ENCODE results near the gene TACC2. TPM values are rescaled to one million over a fixed set of nuclear protein-coding genes. Genes with fewer than 3 reads are reported as not detected.
"Not testable (repeated sequence)": the region's sequence is repeated elsewhere in the genome, so short reads cannot be mapped to it uniquely, and the experiment has no call there.

Gene TACC2
- polyA plus RNA-seq, 4 donors: 35.2 to 58.5 (median 46.8) TPM

- DNase-seq (ENCODE audit: low read depth in 4 of 4, low spot score in 2 of 4): no peak
Measured at GRCh38 chr10:121981346-121981745, 7.6 kb upstream of the TACC2 start.

- no peak for DNase-seq (ENCODE audit: low read depth in 4 of 4, low spot score in 2 of 4)
Measured at GRCh38 chr10:121983852-121984251, 5.1 kb upstream of the TACC2 start.

GRCh38 chr10:121984463-121984862, 4.5 kb upstream of the TACC2 start:
- no peak for DNase-seq (ENCODE audit: low read depth in 4 of 4, low spot score in 2 of 4)

GRCh38 chr10:121990015-121990677, 1.2 kb downstream of the TACC2 start:
- no peak for DNase-seq (ENCODE audit: low read depth in 4 of 4, low spot score in 2 of 4)

- DNase-seq (ENCODE audit: low read depth in 4 of 4, low spot score in 2 of 4): not testable (repeated sequence)
Measured at GRCh38 chr10:121991727-121992126, 2.8 kb downstream of the TACC2 start.

DNA sequence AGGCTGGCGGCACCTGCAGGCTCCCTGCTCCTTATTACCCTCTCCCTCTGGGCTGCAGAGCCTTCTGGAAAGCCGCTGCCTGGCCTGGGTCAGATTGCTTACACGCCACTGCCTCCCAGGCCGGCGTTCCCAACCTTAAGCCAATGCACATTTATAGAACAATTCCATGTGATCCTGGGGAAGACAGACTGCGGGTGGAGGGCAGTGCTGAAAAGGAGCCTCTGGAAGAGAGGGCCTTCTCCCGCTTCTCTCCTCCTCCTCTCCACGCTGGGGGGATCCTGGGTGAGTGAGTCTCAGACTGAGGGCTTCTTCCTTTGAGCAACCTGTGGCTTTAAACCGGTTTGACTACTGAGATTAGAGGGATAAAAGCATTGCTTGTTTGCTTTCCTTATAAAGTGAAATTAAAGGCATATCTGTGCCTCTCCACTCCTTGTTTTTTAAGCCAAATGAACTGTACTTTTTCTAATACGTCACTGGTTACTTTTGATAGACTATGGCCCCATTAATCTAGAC, 5.5 kb downstream of the TACC2 start:
- peak in 1 of 4 donors; percentile 21 for DNase-seq (ENCODE audit: low read depth in 4 of 4, low spot score in 2 of 4)

DNA sequence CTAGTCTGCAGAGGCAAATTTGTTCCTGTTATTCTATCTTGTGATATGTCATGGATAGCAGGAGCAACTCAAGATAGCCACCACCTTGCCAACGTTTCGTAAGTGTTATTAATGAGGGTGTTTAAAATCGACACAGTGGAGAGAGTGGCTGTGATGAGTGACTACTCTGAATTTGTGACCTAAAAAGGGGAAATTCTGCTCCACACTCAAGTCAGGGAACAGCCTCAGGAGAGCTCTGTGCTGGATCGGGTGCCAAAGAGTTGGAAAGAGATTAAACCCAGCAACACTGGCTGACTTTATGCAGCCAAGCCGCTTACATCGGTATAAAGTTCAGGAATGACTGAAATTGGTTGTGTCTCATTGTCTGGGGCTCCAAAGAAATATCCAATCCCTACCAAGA, 9.5 kb downstream of the TACC2 start:
- DNase-seq (ENCODE audit: low read depth in 4 of 4, low spot score in 2 of 4): no peak

GRCh38 chr10:121999301-121999700, 10.3 kb downstream of the TACC2 start:
- no peak for DNase-seq (ENCODE audit: low read depth in 4 of 4, low spot score in 2 of 4)

DNA sequence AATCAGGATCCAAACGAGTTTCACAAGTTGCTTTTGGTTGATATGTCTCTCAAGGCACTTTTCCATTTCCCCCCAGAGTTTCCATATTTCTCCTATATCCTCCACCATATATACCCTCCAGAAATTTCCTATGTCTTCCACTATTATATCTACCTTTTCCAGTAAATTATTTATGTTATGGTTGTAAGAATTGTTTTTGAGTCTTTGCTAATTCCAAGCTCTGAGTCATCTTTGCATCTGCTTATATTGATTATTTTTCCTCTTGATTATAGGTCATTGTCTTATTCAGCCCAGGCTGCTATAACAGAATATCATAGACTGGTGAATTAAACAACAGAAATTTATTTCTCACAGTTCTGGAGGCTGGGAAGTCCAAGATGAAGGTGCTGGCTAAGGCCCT, 12.7 kb downstream of the TACC2 start:
- DNase-seq (ENCODE audit: low read depth in 4 of 4, low spot score in 2 of 4): no peak

GRCh38 chr10:122007415-122007814, 18.5 kb downstream of the TACC2 start:
- DNase-seq (ENCODE audit: low read depth in 4 of 4, low spot score in 2 of 4): no peak

DNA sequence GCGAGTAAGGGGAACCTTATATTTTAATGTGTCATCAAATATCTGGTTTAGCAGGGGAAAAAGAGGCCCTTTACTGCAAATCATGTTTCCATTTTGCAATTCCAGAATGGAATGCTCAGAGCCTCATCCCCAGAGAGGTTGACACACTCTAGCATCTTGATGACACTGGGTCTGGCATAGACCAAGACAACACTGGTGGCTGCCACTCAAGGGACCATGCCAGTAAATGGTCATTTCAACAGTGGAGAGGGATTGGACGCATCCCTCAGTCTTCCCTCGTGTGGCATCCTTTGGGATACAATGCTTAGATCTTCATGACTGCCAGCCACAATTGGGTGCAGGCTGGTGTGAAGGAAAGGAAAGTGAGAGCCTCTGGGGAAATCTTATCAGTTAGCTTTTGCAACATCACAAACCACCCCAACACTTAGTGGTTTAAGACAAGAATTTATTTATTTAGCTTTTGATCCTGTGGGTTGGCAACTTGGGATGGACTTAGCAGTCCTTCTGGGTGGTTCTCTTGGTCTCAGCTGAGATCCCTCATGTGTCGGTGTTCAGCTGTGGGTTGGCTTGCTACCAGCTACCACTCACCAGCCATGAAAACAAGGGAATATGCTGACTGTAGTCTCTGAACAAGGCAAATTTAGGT, 21.6 kb downstream of the TACC2 start:
- no peak for DNase-seq (ENCODE audit: low read depth in 4 of 4, low spot score in 2 of 4)

GRCh38 chr10:122012731-122013130, 23.8 kb downstream of the TACC2 start:
- no peak for DNase-seq (ENCODE audit: low read depth in 4 of 4, low spot score in 2 of 4)

GRCh38 chr10:122013311-122013780, 24.4 kb downstream of the TACC2 start:
- no peak for DNase-seq (ENCODE audit: low read depth in 4 of 4, low spot score in 2 of 4)

DNA sequence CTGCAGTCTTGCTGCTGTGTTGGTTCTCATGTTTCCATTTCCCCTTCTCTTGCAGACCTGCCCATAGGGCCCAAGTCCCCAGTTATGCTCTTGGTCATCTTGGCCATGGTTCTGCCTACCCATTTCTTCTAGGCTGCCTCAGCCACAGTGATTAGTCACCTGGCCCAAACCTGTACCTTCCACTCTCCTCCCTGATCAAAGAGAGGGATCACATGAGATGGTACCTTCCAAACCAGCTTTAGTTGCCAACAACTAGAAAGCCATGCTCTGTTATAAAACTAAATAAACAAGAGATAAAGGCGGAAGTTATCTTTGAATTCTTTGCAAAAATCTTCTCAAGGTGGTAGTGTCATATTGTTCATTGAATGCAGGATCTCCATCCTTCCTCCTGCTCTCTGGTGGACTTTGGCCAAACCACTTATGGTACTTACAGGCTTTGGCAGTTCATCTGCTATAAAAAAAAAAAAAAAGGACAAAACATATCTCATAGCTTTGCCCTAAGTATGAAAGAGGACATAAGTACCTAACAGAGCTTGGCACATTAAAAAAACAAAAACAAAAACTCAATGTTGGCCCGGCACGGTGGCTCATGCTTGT, 25.8 kb downstream of the TACC2 start:
- DNase-seq (ENCODE audit: low read depth in 4 of 4, low spot score in 2 of 4): no peak

DNA sequence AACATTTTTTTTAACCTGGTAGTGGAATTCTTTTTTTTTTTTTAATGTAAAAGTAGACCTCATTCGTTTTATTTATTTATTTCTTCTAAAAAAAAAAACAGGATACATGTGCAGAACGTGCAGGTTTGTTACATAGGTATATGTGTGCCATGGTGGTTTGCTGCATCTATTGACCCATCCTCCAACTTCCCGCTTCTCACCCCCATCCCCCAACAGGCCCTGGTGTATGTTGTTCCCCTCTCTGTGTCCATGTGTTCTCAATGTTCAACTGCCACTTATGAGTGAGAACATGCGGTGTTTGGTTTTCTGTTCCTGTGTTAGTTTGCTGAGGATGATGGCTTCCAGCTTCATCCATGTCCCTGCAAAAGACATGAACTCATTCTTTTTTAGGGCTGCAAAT, 29.0 kb downstream of the TACC2 start:
- not testable (repeated sequence) for DNase-seq (ENCODE audit: low read depth in 4 of 4, low spot score in 2 of 4)

DNA sequence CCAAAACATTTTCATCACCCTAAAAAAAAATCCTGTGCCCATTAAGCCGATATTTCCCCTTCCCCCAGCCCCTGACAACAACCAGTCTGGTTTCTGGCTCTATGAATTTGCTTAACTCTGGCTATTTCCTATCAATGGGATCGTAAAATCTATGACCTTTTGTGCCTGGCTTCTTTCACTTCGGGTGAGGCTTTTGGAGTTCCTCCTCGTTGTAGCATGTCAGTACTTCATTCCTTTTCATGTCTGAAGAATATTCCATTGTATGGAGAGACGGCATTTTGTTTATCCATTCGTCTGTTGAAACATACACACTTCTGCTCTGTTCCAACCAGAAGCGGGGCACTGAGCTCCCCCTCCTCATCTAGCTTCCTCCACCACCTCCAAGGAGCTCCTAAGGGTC, 29.5 kb downstream of the TACC2 start:
- no peak for DNase-seq (ENCODE audit: low read depth in 4 of 4, low spot score in 2 of 4)

- DNase-seq (ENCODE audit: low read depth in 4 of 4, low spot score in 2 of 4): peak in 1 of 4 donors; percentile 49
Measured at GRCh38 chr10:122018951-122019413, 30.0 kb downstream of the TACC2 start.

DNA sequence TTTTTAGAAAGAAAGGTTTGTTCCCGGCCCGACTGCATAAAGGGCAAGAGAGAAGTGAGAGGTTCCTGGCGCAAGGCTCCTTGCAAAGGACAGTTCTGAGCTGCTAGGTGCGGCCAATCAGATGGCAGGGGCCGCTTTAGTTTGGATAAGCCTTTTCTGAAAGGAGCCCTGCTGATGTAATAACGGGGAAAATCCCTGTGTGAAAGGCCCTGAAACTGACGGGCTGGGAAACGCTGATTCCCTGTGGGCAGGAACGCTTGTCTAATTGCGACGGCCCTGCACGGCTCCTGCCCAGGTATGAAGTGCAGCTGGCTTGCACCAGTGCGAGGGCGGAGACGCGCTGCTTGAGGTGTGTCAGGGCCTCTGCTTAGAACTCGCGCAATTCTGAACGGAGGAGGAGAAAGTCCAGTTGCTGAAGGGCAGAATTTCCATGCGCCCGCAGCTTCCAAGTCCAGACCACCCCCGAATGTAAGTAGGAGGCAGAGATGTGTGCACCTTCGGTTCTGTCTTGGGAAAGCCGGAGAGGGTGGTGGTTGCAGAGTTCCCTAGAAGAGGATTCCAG, 30.5 kb downstream of the TACC2 start:
- DNase-seq (ENCODE audit: low read depth in 4 of 4, low spot score in 2 of 4): peak; percentile 25 to 57 (median 38)

DNA sequence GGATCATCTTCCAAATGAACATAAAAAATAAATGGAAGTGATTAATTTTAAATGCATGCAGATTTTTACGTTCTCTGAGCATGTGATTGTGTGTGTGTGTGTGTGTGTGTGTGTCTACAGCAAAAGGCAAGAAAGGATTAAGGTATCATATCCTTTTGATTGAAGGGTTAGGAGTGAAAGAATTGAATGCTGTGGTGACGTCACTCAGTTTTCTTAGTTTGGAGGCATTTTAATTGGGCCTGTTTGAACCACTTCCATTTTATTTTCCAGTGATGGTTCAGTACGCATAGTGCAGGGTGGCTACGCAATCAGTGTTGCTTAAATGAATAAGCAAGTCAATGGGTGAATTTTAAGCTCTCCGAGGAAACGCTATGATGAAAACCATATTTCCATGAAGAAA, 31.3 kb downstream of the TACC2 start:
- no peak for DNase-seq (ENCODE audit: low read depth in 4 of 4, low spot score in 2 of 4)

GRCh38 chr10:122021379-122021778, 32.4 kb downstream of the TACC2 start:
- no peak for DNase-seq (ENCODE audit: low read depth in 4 of 4, low spot score in 2 of 4)

- DNase-seq (ENCODE audit: low read depth in 4 of 4, low spot score in 2 of 4): no peak
Measured at GRCh38 chr10:122021828-122022227, 32.9 kb downstream of the TACC2 start.
